Upper lobe of left lung (tissue), 4 donors: Measurements from ENCODE around the gene CLIP1.
"Not testable (repeated sequence)": the region's sequence is repeated elsewhere in the genome, so short reads cannot be mapped to it uniquely, and the experiment has no call there.

Experiments
- CTCF ChIP-seq, 6 experiments: fragments of 450-650 bp in 4 of 6; fragments of 200-600 bp in 2 of 6; sonication (generic) in 2 of 6; IDR thresholded peaks; one replicate each; pipeline ENCODE4 v1.5.1; 2016 to 2019; ENCODE audit warnings: antibody characterized with exemption in 6 of 6
- EP300 ChIP-seq, 4 donors: sonication (generic); formaldehyde crosslinking; IDR thresholded peaks; one replicate each; pipeline ENCODE4 v1.5.1; 2017; ENCODE audit warnings: antibody characterized with exemption in 4 of 4, control low read depth in 2 of 4
- POLR2A ChIP-seq, 4 donors: fragments of 450-650 bp; IDR thresholded peaks; one replicate each; pipeline ENCODE4 v1.5.1; 2016 to 2017; ENCODE audit warnings: antibody characterized with exemption in 4 of 4, mild to moderate bottlenecking in 2 of 4
- POLR2AphosphoS5 ChIP-seq, 2 donors: sonication (generic); formaldehyde crosslinking; IDR thresholded peaks; one replicate each; pipeline ENCODE4 v1.5.1; 2017; ENCODE audit warnings: antibody characterized with exemption in 2 of 2

DNA sequence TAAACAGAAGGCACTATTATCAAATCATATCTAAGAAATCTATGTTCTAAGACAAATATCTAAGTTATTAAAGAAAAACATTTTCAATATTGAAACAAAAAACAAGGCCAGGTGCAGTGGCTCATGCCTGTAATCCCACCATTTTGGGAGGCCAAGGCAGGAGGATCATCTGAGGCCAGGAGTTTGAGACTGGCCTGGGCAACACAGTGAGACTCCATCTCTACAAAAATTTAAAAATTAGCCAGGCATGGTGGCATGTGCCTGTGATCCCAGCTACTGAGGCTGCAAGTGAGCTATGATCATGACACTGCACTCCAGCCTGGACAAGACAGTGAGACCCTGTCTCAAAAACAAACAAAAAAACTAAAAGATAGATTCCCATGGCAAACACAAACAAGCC lies 54.8 kb downstream of the CLIP1 start:
- not testable (repeated sequence) for TF ChIP-seq CTCF, POLR2A, EP300, POLR2AphosphoS5 (IDR thresholded peaks at IDR 0.05)
